Measurements from ENCODE around the gene TMEM53.
A peak's percentile ranks its signal among the peaks of the same experiment; 100 is the strongest.
"Not testable (repeated sequence)": the region's sequence is repeated elsewhere in the genome, so short reads cannot be mapped to it uniquely, and the experiment has no call there.

Gene TMEM53

DNA sequence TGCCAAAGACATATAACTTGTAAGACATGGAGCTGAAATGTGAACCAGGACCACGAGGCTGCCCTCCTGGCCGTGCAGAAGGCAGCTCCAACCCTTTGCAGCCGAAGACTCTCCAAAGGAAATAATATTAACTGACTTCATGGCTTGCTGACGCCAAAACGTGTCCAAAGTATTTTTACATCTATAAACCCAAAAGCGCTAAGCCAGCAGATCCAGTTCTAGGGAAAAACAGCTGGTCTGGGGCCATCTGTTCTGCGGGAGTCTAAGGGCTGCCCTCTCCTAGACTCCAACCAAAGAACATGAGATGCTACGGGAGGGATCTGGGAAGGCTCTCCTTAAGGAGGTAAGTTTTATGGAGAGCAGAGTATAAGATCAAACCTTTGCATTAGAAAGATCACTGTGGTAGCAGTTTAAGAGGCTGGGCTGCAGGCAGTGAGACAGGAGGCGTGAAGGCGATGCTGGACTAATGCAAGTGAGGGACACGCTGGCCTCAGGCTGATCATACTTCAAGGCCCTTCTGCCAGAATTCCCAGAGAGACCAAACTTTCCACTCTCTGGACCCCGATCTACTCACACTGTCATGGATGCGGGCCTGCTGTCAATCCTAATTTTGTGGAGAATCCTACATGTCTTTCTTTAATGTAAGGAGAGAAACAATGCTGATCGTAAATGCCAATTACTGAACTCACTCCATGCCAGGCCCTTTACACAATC, 1.2 kb downstream of the TMEM53 start:
- no peak for DNase-seq (ENCODE audit: low read depth)

DNA sequence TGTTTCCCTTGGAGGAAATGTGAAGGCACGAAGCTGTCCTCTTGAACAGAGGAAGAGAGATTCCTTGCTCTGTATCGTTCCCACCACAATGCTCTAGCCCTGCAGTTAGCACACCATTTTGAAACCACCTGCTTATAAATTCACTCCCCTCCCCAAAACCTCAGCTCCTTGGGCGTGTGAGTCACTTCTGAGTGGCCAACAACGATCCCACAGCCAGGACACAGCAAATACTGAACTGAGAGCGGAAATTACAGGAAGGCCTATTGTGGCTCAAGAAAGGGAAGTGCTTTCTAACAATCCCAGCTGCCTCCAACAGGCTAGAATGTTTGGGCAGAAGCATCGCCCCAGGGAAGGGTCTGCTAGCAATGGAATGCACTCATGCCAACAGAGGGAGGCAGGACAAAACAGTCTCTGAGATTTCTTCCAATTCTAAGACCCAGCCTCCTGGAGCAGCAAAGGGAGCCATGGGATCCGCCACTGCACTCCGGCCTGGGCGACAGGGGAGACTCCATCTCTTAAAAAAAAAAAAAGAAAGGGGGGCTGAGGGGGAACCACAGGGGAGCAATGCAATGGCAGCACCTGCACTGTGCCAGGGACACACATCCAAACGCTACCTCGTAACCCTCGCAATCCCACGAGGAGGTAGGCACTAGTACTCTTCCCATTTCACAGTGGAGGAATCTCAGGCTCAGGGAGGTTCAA, 1.9 kb downstream of the TMEM53 start:
- DNase-seq (ENCODE audit: low read depth): no peak

GRCh38 chr1:44670751-44671640, 3.3 kb downstream of the TMEM53 start:
- no peak for DNase-seq (ENCODE audit: low read depth)

DNA sequence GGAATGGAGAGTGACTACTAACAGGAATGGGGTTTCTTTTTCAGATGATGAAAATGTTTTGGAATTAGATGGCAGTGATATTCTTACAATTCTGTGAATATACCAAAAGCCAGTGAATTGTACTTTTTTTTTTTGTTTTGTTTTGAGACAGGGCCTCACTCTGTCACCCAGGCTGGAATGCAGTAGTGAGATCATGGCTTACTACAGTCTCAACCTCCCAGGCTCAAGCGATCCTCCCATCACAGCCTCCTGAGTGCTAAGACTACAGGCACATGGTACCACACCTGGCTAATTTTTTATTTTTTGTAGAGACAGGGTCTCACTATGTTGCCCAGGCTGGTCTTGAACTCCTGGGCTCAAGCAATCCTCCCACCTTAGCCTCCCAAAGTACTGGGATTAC, 7.6 kb downstream of the TMEM53 start:
- DNase-seq (ENCODE audit: low read depth): not testable (repeated sequence)

GRCh38 chr1:44664730-44665370, 9.4 kb downstream of the TMEM53 start:
- peak; percentile 33 for DNase-seq (ENCODE audit: low read depth)

DNA sequence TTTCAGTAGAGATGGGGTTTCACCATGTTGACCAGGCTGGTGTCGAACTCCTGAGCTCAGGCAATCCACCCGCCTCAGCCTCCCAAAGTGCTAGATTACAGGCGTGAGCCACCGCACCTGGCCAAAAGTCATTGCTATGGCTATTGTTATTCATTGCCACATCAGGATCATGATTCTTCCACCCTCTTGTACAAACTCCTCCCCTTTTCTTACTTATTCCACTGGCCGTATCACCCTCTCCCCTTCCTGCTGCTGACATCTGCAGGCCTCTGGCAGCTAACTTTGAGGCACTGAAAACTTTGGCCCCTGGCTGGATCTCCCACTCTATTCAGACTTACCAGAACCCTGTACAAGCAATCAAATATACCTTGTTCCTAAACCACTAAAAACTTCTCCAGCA, 10.9 kb downstream of the TMEM53 start:
- DNase-seq (ENCODE audit: low read depth): no peak

GRCh38 chr1:44662683-44663030, 11.6 kb downstream of the TMEM53 start:
- no peak for DNase-seq (ENCODE audit: low read depth)

DNA sequence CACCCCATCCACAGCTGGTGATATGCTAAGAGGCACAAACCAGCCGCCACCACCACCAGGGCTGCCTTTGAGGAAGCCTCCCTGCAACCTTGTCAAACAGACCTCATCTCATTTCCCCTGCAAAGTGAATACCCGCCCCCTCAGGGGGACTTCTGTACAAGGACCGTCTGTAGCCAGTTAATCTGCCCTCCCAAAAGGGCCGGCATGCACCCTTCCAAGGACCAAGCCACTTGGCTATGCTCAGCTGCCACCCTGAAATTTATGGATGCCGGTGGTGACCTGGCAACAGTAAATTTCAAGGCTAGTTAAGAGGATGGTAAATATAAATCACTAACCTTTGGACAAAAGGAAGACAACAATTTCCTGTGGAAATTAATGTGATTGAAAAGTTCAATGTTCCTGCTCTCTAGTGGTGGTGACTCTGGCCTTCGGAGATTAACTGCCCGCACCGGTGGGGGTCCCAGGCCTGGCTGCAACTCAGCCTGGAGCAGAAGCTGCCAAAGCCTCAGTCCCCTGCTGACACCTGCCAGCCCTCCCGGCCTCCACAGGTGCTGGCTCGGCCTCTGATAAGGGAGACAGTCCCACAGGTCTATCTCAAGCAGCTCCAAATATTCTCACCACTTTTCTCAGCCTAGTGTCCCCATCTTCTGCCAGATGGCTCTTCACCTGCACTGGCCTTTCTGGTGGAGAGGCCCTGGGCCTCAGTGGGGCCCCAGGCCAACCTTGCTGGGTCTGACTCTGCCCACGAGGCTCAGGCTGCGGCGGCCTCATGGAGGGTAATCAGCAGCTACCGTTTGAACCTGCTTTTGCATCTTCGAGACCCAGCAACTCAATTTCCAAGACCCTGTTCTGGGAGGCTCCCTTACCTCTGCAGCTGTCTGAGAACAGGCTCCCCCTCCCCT, 12.2 kb downstream of the TMEM53 start:
- DNase-seq (ENCODE audit: low read depth): no peak

DNA sequence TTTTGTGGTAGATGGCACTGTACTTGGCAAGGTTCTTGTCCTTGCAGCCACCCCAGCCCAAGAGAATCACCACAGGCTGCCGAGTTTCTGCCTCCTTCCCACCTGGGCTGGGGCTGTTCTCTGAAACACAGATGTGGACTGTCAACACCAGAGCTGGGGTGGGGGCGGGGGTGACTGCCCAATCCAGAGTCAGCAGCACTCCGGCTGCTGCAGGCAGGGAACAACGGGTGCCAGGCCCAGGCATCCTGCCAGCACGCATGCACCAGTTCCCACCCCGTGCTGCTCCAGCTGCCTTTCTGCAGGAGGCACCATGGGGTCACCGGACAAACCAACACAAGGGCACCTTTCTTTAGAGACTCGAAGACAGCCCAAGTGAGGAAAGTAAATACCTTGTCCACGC, 14.1 kb downstream of the TMEM53 start:
- DNase-seq (ENCODE audit: low read depth): no peak

GRCh38 chr1:44659566-44659965, 14.7 kb downstream of the TMEM53 start:
- DNase-seq (ENCODE audit: low read depth): no peak

- DNase-seq (ENCODE audit: low read depth): no peak
Measured at GRCh38 chr1:44655609-44656008, 18.7 kb downstream of the TMEM53 start.

DNA sequence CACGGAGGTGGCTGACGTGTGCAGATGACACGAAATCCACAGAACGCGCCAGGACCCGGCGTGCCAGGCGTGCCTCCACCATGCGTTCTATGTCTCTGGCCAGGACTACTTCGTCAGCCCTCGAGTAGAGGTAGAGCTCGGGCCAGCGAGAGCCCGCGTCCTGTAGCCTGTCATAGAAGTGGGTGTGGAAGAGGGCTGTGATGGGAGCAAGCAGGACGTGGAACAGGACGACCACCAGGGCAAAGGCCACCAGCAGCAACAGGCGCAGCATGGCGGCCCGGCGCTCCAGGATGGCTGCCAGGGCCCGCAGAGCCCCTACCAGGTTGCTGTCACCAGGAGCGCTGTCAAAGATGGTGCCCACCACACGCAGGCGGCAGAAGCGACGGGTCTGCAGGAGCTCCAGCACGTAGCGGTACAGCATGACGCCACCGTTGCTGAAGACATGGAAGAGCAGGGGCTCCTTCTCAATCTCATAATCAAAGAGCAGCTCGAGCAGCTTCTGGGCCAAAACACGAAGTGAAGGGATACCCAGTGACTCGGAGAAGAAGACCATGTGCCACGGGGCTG, 19.6 kb downstream of the TMEM53 start:
- DNase-seq (ENCODE audit: low read depth): no peak

DNA sequence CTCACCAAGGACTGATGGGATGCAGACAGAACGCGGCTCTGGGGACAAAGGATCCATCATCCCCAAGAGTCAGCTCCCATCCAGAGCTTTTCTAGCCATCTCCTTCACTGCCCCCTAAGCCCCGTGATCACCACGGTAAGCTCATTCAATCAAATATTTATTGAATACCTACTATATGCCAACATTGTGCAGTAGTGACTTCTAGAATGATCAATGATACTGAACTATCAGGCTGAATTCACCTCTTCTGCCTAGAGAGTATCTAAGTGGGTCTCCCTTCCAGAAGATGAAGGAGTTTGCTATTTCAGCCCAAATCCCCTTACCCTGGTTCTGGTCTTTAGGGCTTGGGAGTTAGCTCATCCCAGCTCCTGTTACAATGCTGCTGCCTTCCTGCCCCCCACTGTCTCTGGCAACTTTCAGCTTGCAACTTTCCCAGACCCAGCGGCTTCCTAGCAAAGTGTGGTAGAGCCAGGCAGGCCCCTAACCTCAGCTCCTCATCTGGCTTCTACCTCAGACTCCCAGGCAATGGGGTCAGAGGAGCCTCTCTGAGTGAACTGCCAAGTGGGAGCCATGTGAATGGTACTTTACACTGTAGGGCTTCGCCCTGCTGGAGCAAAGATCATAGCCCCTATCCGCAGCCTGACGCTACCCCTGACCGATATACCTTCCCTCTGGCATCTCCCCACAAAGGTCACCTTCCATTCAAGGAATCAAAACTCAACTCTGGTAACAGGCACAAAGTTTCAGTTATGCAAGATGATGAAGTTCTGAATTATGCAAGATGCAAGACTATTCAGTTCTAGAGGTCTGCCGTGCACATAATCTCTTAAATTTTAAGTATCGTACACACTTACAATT, 20.9 kb downstream of the TMEM53 start:
- DNase-seq (ENCODE audit: low read depth): no peak

DNA sequence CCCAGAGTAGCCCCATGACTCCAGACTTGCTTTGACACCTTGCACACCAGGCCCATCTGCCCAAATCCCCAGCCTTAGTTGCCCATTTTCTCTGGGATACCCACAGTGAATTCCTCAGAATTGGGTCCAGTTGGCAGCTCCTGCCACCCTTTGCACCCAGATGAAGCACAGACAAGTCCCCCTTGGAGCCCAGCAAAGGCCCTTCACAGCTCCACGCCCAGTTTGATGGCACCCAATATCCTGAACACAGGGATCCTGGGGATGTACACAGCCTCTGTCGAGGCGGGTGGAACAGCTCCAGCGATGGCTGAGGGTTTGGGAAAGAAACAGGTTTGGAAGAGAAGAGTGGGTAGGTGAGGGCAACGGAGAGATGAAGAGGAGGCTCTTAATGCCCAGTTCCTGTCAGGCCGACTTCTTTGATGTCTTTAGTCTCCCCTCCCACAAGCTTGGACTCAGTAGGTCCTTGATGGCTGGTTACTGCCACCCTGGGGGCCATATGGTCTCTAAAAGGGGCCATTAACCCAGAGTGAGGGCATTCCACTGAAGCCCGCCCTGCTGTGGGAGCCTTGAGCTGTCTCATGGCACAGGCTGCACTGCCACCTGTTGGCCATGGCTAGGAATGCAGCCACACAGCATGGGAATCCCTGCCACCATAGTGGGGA, 21.7 kb downstream of the TMEM53 start:
- peak; percentile 66 for DNase-seq (ENCODE audit: low read depth)

- DNase-seq (ENCODE audit: low read depth): no peak
Measured at GRCh38 chr1:44651069-44651468, 23.2 kb downstream of the TMEM53 start.

- DNase-seq (ENCODE audit: low read depth): no peak
Measured at GRCh38 chr1:44650159-44650831, 24.0 kb downstream of the TMEM53 start.

GRCh38 chr1:44649788-44650158, 24.5 kb downstream of the TMEM53 start:
- DNase-seq (ENCODE audit: low read depth): no peak

GRCh38 chr1:44648529-44649250, 25.6 kb downstream of the TMEM53 start:
- DNase-seq (ENCODE audit: low read depth): no peak
